ENCODE data around the gene MAGI2. TPM values are rescaled to one million over a fixed set of nuclear protein-coding genes. Genes with fewer than 3 reads are reported as not detected.
"Not testable (repeated sequence)": the region's sequence is repeated elsewhere in the genome, so short reads cannot be mapped to it uniquely, and the experiment has no call there.

The MAGI2 gene
- total RNA-seq, 2 donors from 2014 or later: 18.3 to 31.8 TPM

GRCh38 chr7:78254726-78255055 is 1198.8 kb downstream of the MAGI2 start:
- no peak for TF ChIP-seq CTCF (IDR thresholded peaks at IDR 0.05)
- no peak overlapping the region for H3K27ac ChIP-seq
- H3K4me1 ChIP-seq (ENCODE audit: control insufficient read depth in 1 of 2, low read depth in 2 of 2): no peaks in the 10 kb centered on the region
- no peaks in the 10 kb centered on the region for H3K9me3 ChIP-seq
- DNase-seq (ENCODE audit: low spot score) (no peak), ATAC-seq (ENCODE audit: insufficient number of reproducible peaks, low FRiP score, low read depth) (no peak)
- no peak overlapping the region for H3K4me3 ChIP-seq
- H3K27me3 ChIP-seq (replicated peaks; ENCODE audit: insufficient read depth): no peaks in the 10 kb centered on the region
- no peaks in the 10 kb centered on the region for H3K36me3 ChIP-seq

GRCh38 chr7:78253850-78254725 is 1199.4 kb downstream of the MAGI2 start:
- no peaks in the 10 kb centered on the region for H3K27me3 ChIP-seq (replicated peaks; ENCODE audit: insufficient read depth)
- H3K4me3 ChIP-seq: no peak overlapping the region
- no peak for DNase-seq (ENCODE audit: low spot score)
- H3K36me3 ChIP-seq: no peaks in the 10 kb centered on the region
- no peaks in the 10 kb centered on the region for H3K4me1 ChIP-seq (ENCODE audit: control insufficient read depth in 1 of 2, low read depth in 2 of 2)
- ATAC-seq (ENCODE audit: insufficient number of reproducible peaks, low FRiP score, low read depth): no peak
- no peak for TF ChIP-seq CTCF (IDR thresholded peaks at IDR 0.05)
- no peaks in the 10 kb centered on the region for H3K9me3 ChIP-seq
- no peak overlapping the region for H3K27ac ChIP-seq

- no peak for ATAC-seq (ENCODE audit: insufficient number of reproducible peaks, low FRiP score, low read depth)
- no peak for TF ChIP-seq CTCF (IDR thresholded peaks at IDR 0.05)
- Histone ChIP-seq H3K36me3 (no peaks in the 10 kb centered on the region), H3K9me3 (peaks cover 16% of the 10 kb centered on the region), H3K27ac (no peak overlapping the region), H3K4me3 (no peak overlapping the region), H3K27me3 (replicated peaks; ENCODE audit: insufficient read depth) (no peaks in the 10 kb centered on the region), H3K4me1 (ENCODE audit: control insufficient read depth in 1 of 2, low read depth in 2 of 2) (no peaks in the 10 kb centered on the region)
- DNase-seq (ENCODE audit: low spot score): no peak
Observed at GRCh38 chr7:78248867-78249266, 1204.6 kb downstream of the MAGI2 start.

- H3K9me3 ChIP-seq: peaks cover 16% of the 10 kb centered on the region
- no peak overlapping the region for H3K27ac ChIP-seq
- H3K36me3 ChIP-seq: no peaks in the 10 kb centered on the region
- no peak for DNase-seq (ENCODE audit: low spot score)
- no peaks in the 10 kb centered on the region for H3K4me1 ChIP-seq (ENCODE audit: control insufficient read depth in 1 of 2, low read depth in 2 of 2)
- ATAC-seq (ENCODE audit: insufficient number of reproducible peaks, low FRiP score, low read depth): no peak
- H3K27me3 ChIP-seq (replicated peaks; ENCODE audit: insufficient read depth): no peaks in the 10 kb centered on the region
- H3K4me3 ChIP-seq: no peak overlapping the region
- no peak for TF ChIP-seq CTCF (IDR thresholded peaks at IDR 0.05)
Observed at GRCh38 chr7:78247910-78248689, 1205.4 kb downstream of the MAGI2 start.

GRCh38 chr7:78240179-78240578 is 1213.3 kb downstream of the MAGI2 start:
- not testable (repeated sequence) for H3K4me3 ChIP-seq; H3K9me3 ChIP-seq; H3K27ac ChIP-seq; H3K4me1 ChIP-seq (ENCODE audit: control insufficient read depth in 1 of 2, low read depth in 2 of 2); DNase-seq (ENCODE audit: low spot score); H3K27me3 ChIP-seq (replicated peaks; ENCODE audit: insufficient read depth); H3K36me3 ChIP-seq; ATAC-seq (ENCODE audit: insufficient number of reproducible peaks, low FRiP score, low read depth)
